ENCODE measurements around the gene PPT2.

Gene PPT2

GRCh38 chr6:32151863-32152768 is 1.8 kb upstream of the PPT2 start, which contains the start of gene PRRT1:
Gene PRRT1 (minus strand): TSS chr6:32151939. CDS start chr6:32151827, 112 bp downstream.
- no peak for DNase-seq (ENCODE audit: low read depth in 3 of 3)

- no peak for DNase-seq (ENCODE audit: low read depth in 3 of 3)
These were observed 975 bp upstream of the PPT2 start for GRCh38 chr6:32152769-32153563.

GRCh38 chr6:32154514-32155161 is 697 bp downstream of the PPT2 start:
- peak in 1 of 3 experiments; percentile 32 for DNase-seq (ENCODE audit: low read depth in 3 of 3)

- no peak for DNase-seq (ENCODE audit: low read depth in 3 of 3)
These were observed 3.0 kb downstream of the PPT2 start for GRCh38 chr6:32156891-32157290.

- DNase-seq (ENCODE audit: low read depth in 3 of 3) = no peak
These were observed 4.1 kb downstream of the PPT2 start for GRCh38 chr6:32158052-32158451.

- DNase-seq (ENCODE audit: low read depth in 3 of 3) = no peak
These were observed 9.8 kb downstream of the PPT2 start for GRCh38 chr6:32163559-32164258.

- DNase-seq (ENCODE audit: low read depth in 3 of 3) = no peak
These were observed 10.4 kb downstream of the PPT2 start, which contains the start of gene EGFL8 for GRCh38 chr6:32164295-32164694. Gene EGFL8 (plus strand): TSS chr6:32164595. CDS start chr6:32166166, 1,571 bp downstream.

GRCh38 chr6:32166411-32167061 is 12.6 kb downstream of the PPT2 start:
- DNase-seq (ENCODE audit: low read depth in 3 of 3) = no peak

GRCh38 chr6:32167154-32167760 is 13.3 kb downstream of the PPT2 start:
- no peak for DNase-seq (ENCODE audit: low read depth in 3 of 3)

- no peak for DNase-seq (ENCODE audit: low read depth in 3 of 3)
These were observed 13.9 kb downstream of the PPT2 start for GRCh38 chr6:32167761-32168262.

GRCh38 chr6:32168350-32168749 is 14.4 kb downstream of the PPT2 start:
- DNase-seq (ENCODE audit: low read depth in 3 of 3) = no peak

- no peak for DNase-seq (ENCODE audit: low read depth in 3 of 3)
These were observed 15.1 kb downstream of the PPT2 start for GRCh38 chr6:32168807-32169591.

GRCh38 chr6:32170294-32170693 is 16.4 kb downstream of the PPT2 start:
- DNase-seq (ENCODE audit: low read depth in 3 of 3) = no peak

- DNase-seq (ENCODE audit: low read depth in 3 of 3) = no peak
These were observed 17.3 kb downstream of the PPT2 start for GRCh38 chr6:32171234-32171633.

- no peak for DNase-seq (ENCODE audit: low read depth in 3 of 3)
These were observed 19.2 kb downstream of the PPT2 start for GRCh38 chr6:32173051-32173727.

GRCh38 chr6:32174416-32174815 is 20.5 kb downstream of the PPT2 start:
- no peak for DNase-seq (ENCODE audit: low read depth in 3 of 3)

GRCh38 chr6:32175322-32175710 is 21.4 kb downstream of the PPT2 start:
- no peak for DNase-seq (ENCODE audit: low read depth in 3 of 3)

GRCh38 chr6:32175711-32176475 is 22.0 kb downstream of the PPT2 start, which contains the start of gene AGPAT1:
Gene AGPAT1 (minus strand): TSS chr6:32176084. CDS start chr6:32171496, 4,588 bp downstream.
- peak; percentile 92 to 96 (median 96) for DNase-seq (ENCODE audit: low read depth in 3 of 3)

All from stimulated activated CD4-positive, alpha-beta T cell treated with anti-CD3 and anti-CD28 coated beads, TNF-alpha, amount 100 ng/mL, for 4 hours (primary cell).